Cardiac muscle cell (in vitro differentiated cells and primary cell): ENCODE data around the gene CDON. TPM values are rescaled to one million over a fixed set of nuclear protein-coding genes. Genes with fewer than 3 reads are reported as not detected.
A peak's percentile ranks its signal among the peaks of the same experiment; 100 is the strongest.

Experiments
- DNase-seq, 2 donors: peaks; one replicate each; pipeline versions ENCODE4 v3.0.0 to v3.0.0-alpha.2; 2010 to 2017; ENCODE audit warnings: low read depth in 1 of 2, low spot score in 1 of 2
- H3K27ac ChIP-seq: fragments of 200-600 bp; sonication (generic); 2 replicates; pipeline ENCODE4 v1.5.1; 2016
- H3K27me3 ChIP-seq: fragments of 200-600 bp; sonication (generic); 2 replicates; pipeline ENCODE4 v1.6.0; 2016; ENCODE audit warnings: control low read depth
- H3K36me3 ChIP-seq: fragments of 200-600 bp; sonication (generic); 2 replicates; pipeline ENCODE4 v1.5.1; 2016; ENCODE audit warnings: control low read depth
- H3K4me1 ChIP-seq: fragments of 200-600 bp; sonication (generic); 2 replicates; pipeline ENCODE4 v1.8.1; 2017; ENCODE audit warnings: low read depth, mild to moderate bottlenecking, mixed run types
- H3K4me3 ChIP-seq: fragments of 200-600 bp; sonication (generic); 2 replicates; pipeline ENCODE4 v1.5.1; 2016; ENCODE audit warnings: mild to moderate bottlenecking
- H3K9me3 ChIP-seq: fragments of 200-600 bp; sonication (generic); 2 replicates; pipeline ENCODE4 v1.5.1; 2017; ENCODE audit warnings: low read depth, mild to moderate bottlenecking, control low read depth
- polyA plus RNA-seq: library from polyadenylated mRNA; unstranded; fragments of >200 nt; fragmentation: Nextera tagmentation; extraction: Ambion mirVana; gene quantifications from 2 replicates; pipeline ENCODE4 v1.2.1, GENCODE V29; 2016
- total RNA-seq: library from RNA; depleted of rRNA; stranded (reverse); fragments of >200 nt; gene quantifications from 2 replicates; pipeline ENCODE4 v1.2.3, GENCODE V29; 2016
- TF ChIP-seq, protein P1 (sequence below): IDR thresholded peaks from 2 replicates; pipeline ENCODE4 v1.5.1; 2012; ENCODE audit warnings: low read depth, mild to moderate bottlenecking, low read length

The CDON gene
- total and polyA plus RNA-seq, 2 experiments from 2014 or later: 5.7 to 17.3 TPM

DNA sequence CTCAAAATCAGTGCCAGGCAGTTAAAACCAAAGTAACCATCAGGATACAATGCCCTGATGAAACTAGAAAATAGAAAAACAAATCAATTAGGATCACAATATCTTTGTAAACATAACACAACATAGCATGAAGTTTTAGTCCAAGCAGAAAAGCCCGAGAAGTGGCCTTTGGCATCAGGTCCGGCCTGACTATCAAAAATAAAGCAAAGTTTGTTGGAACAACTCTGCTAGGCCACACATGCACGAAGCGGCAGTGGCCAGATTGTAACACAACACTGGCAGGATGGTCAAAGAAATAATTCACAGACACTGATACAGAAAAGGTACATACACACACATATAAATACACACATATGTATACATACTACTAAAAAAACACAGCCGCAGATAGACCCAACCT, 26.9 kb downstream of the CDON start:
- H3K9me3 ChIP-seq: no peaks in the 10 kb centered on the region
- no peak for DNase-seq
- H3K27ac ChIP-seq: no peak overlapping the region
- H3K27me3 ChIP-seq: no peaks in the 10 kb centered on the region
- H3K4me1 ChIP-seq: peaks cover 6% of the 10 kb centered on the region
- no peak overlapping the region for H3K4me3 ChIP-seq
- H3K36me3 ChIP-seq: no peaks in the 10 kb centered on the region
- TF ChIP-seq, protein P1, sequence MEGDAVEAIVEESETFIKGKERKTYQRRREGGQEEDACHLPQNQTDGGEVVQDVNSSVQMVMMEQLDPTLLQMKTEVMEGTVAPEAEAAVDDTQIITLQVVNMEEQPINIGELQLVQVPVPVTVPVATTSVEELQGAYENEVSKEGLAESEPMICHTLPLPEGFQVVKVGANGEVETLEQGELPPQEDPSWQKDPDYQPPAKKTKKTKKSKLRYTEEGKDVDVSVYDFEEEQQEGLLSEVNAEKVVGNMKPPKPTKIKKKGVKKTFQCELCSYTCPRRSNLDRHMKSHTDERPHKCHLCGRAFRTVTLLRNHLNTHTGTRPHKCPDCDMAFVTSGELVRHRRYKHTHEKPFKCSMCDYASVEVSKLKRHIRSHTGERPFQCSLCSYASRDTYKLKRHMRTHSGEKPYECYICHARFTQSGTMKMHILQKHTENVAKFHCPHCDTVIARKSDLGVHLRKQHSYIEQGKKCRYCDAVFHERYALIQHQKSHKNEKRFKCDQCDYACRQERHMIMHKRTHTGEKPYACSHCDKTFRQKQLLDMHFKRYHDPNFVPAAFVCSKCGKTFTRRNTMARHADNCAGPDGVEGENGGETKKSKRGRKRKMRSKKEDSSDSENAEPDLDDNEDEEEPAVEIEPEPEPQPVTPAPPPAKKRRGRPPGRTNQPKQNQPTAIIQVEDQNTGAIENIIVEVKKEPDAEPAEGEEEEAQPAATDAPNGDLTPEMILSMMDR: no peak

DNA sequence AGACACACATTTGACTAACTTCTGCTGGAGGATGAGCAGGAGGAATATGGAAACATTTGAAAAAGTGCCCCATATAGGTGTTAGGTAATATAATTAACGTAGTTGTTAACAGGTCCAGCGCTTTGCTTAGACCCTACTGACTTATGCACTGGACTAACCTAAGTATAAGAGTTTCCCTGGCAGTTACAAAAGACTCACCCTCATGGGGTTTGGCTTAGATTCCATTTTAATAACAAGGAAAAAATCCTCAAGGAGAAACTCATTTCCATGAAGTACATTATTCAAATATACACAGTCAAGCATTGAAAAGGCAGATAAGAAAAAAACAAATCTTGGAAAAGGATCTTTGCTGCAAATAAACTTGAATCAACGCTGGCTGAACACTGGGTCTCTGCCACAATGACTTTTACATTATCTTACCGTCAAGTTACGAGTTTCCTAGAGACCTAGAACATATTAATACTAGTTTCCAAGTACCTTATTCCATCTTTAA, 27.7 kb downstream of the CDON start:
- DNase-seq: no peak
- no peaks in the 10 kb centered on the region for H3K9me3 ChIP-seq
- TF ChIP-seq, protein P1: no peak
- H3K4me3 ChIP-seq: no peak overlapping the region
- H3K4me1 ChIP-seq: peaks cover 6% of the 10 kb centered on the region
- no peaks in the 10 kb centered on the region for H3K36me3 ChIP-seq
- H3K27me3 ChIP-seq: no peaks in the 10 kb centered on the region
- H3K27ac ChIP-seq: no peak overlapping the region

DNA sequence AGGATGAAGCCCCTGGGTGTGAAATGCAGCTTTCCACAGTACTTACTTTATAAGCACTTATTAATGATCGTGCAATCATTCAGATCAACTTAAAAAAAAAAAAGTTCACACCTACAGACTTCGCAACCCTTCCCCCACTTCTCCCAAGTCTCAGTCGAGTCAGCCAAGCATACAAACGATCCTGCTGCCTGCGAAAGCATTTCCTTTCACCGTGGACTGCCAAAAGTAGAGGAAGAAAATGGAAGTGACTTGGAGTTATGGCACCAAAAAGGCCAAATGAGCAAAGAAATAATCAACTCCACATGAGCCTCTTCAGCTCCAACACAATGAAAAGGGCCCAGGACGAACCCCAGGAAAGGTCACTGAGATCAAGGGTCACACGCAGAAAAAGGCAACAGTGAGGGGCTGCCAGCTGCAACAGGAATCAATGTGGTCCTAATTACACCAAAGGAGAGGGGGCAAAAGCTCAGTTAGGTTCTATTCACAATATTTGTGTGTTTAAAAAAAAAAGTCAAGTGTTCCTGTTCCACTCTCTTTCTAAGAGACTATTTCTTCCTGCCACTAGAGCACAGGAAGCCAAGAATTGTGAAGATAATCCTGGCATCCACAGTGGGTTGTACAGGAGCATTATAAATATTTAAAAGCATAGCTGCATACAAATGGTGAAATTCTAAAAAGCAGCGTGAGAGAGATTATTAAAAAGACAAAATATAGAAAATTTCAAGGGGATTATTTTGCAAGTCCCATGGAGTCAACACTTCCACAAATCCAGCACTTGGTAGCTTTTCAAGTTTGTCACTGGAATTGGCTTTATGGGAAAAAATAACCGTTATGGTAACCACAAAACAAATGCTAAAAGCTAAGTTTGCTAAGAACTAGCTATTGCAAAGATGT, 28.4 kb downstream of the CDON start:
- Histone ChIP-seq H3K27me3 (no peaks in the 10 kb centered on the region), H3K9me3 (no peaks in the 10 kb centered on the region), H3K4me1 (peaks cover 6% of the 10 kb centered on the region), H3K4me3 (no peak overlapping the region), H3K27ac (no peak overlapping the region), H3K36me3 (no peaks in the 10 kb centered on the region)
- DNase-seq: peak in 1 of 2 donors; percentile 5
- TF ChIP-seq, protein P1: no peak

DNA sequence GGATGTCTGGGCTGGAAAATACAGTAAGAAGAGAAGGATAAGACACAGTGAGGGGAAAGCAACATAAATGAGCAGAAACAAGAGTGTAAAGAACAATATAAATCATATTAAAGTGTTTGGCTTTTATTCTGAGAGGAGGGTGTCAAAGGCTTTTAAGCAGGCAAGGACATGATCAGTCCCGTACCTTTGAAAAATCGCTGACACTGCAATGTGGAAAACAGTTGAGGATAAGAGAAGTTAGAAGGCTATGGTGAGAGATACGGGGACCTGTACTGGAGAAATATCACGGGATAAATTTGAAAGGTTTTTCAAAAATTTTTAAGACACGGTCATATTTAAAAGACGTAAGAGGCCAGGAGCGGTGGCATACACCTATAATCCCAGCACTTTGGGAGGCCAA, 30.3 kb downstream of the CDON start:
- TF ChIP-seq, protein P1: no peak
- H3K4me3 ChIP-seq: no peak overlapping the region
- no peaks in the 10 kb centered on the region for H3K27me3 ChIP-seq
- H3K36me3 ChIP-seq: no peaks in the 10 kb centered on the region
- H3K27ac ChIP-seq: no peak overlapping the region
- no peaks in the 10 kb centered on the region for H3K9me3 ChIP-seq
- no peak for DNase-seq
- H3K4me1 ChIP-seq: peaks cover 6% of the 10 kb centered on the region

DNA sequence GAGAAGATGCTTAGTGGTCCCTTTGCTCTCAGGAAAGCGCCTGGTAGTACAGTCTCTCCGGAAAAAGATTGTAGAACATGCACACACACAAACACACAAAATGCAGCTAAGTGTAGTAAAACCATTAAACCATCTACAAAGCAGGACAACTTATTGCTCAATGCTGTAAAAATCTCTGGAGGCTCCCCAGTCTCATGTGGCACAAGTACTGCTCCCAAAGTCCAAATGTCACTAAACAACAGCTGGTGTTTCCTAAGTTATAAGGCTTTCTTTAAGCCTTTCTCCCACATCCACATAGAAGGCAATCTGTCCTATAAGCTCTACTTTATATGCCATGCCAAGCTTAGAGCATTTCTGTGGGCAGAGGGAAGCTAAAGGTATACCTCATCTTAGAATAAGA, 32.9 kb downstream of the CDON start:
- no peak for DNase-seq
- H3K4me3 ChIP-seq: no peak overlapping the region
- no peak overlapping the region for H3K27ac ChIP-seq
- H3K27me3 ChIP-seq: no peaks in the 10 kb centered on the region
- TF ChIP-seq, protein P1: no peak
- H3K4me1 ChIP-seq: peaks cover 6% of the 10 kb centered on the region
- no peaks in the 10 kb centered on the region for H3K9me3 ChIP-seq
- H3K36me3 ChIP-seq: no peaks in the 10 kb centered on the region
